GM23338 (cell line): ENCODE data around the gene MKI67.

Experiments used
- CREB1 ChIP-seq: fragments of 250-450 bp; sonication (Bioruptor Pico); IDR thresholded peaks from 2 replicates; pipeline ENCODE4 v1.5.0; 2020; ENCODE audit warnings: low read depth, mild to moderate bottlenecking, moderate library complexity
- EZH2 ChIP-seq: fragments of 200-600 bp; sonication (generic); IDR thresholded peaks from one replicate; pipeline ENCODE4 v1.8.0; 2017; ENCODE audit warnings: antibody characterized with exemption, mild to moderate bottlenecking, low read depth; ENCODE audit not compliant: unreplicated experiment
- EZH2phosphoT487 ChIP-seq: fragments of 200-600 bp; sonication (generic); IDR thresholded peaks from one replicate; pipeline ENCODE4 v1.8.1; 2018; ENCODE audit warnings: antibody characterized with exemption; ENCODE audit not compliant: unreplicated experiment
- JUNB ChIP-seq: IDR thresholded peaks from one replicate; pipeline ENCODE4 v1.6.1; 2016; ENCODE audit warnings: antibody characterized with exemption; ENCODE audit not compliant: unreplicated experiment
- POLR2AphosphoS5 ChIP-seq: IDR thresholded peaks from 2 replicates; pipeline ENCODE4 v1.6.1; 2016; ENCODE audit warnings: antibody characterized with exemption, low read depth
- STAT1 ChIP-seq: IDR thresholded peaks from one replicate; pipeline ENCODE4 v1.6.1; 2016; ENCODE audit warnings: antibody characterized with exemption; ENCODE audit not compliant: unreplicated experiment
- ZNF114 ChIP-seq: fragments of 250-450 bp; sonication (Bioruptor Pico); IDR thresholded peaks from 2 replicates; pipeline ENCODE4 v1.5.0; 2020; ENCODE audit warnings: mild to moderate bottlenecking, moderate library complexity
- ZNF331 ChIP-seq: fragments of 250-450 bp; sonication (Bioruptor Pico); IDR thresholded peaks from 2 replicates; pipeline ENCODE4 v1.5.0; 2020; ENCODE audit warnings: low read depth, mild to moderate bottlenecking, moderate library complexity
- TF ChIP-seq, protein P1 (sequence below), 2 experiments: fragments of 200-600 bp in 1 of 2; sonication (generic) in 1 of 2; conservative IDR thresholded peaks; 2 replicates each; pipeline versions ENCODE4 v1.5.1 to v1.6.1; 2016 to 2017; ENCODE audit warnings: antibody characterized with exemption in 2 of 2, low read depth in 2 of 2, mild to moderate bottlenecking in 2 of 2, moderate library complexity in 1 of 2
- TF ChIP-seq, protein P2 (sequence below): IDR thresholded peaks from one replicate; pipeline ENCODE4 v1.6.1; 2018; ENCODE audit warnings: antibody characterized with exemption; ENCODE audit not compliant: unreplicated experiment
- TF ChIP-seq, protein P3 (sequence below): IDR thresholded peaks from 2 replicates; pipeline ENCODE4 v1.6.1; 2016; ENCODE audit warnings: antibody characterized with exemption

DNA sequence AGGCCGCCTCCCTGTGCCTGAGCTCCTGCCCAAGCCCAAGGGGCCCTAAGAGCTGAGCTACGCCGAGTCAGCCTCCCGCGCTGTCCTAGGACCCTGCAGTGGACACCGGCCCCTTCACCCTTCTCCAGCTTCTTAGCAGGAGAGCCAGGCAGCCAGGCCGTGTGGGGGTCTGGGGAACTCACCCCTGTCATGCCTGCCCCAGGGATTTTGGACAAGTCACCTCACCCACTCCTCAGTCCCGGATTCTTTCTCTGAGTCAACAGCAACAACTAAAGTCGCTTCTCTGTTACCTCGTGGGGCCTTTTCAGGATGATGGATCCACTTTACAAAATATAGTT, 79.3 kb downstream of the MKI67 start:
- TF ChIP-seq, protein P1, sequence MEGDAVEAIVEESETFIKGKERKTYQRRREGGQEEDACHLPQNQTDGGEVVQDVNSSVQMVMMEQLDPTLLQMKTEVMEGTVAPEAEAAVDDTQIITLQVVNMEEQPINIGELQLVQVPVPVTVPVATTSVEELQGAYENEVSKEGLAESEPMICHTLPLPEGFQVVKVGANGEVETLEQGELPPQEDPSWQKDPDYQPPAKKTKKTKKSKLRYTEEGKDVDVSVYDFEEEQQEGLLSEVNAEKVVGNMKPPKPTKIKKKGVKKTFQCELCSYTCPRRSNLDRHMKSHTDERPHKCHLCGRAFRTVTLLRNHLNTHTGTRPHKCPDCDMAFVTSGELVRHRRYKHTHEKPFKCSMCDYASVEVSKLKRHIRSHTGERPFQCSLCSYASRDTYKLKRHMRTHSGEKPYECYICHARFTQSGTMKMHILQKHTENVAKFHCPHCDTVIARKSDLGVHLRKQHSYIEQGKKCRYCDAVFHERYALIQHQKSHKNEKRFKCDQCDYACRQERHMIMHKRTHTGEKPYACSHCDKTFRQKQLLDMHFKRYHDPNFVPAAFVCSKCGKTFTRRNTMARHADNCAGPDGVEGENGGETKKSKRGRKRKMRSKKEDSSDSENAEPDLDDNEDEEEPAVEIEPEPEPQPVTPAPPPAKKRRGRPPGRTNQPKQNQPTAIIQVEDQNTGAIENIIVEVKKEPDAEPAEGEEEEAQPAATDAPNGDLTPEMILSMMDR (conservative IDR thresholded peaks at IDR 0.05; ENCODE audit: low read depth in 2 of 2), result no peak
- no peak for TF ChIP-seq EZH2
- TF ChIP-seq STAT1, result no peak
- no peak for TF ChIP-seq ZNF331 (CRISPR knock-in tag)
- no peak for TF ChIP-seq EZH2phosphoT487
- TF ChIP-seq POLR2AphosphoS5, result no peak
- TF ChIP-seq, protein P2, sequence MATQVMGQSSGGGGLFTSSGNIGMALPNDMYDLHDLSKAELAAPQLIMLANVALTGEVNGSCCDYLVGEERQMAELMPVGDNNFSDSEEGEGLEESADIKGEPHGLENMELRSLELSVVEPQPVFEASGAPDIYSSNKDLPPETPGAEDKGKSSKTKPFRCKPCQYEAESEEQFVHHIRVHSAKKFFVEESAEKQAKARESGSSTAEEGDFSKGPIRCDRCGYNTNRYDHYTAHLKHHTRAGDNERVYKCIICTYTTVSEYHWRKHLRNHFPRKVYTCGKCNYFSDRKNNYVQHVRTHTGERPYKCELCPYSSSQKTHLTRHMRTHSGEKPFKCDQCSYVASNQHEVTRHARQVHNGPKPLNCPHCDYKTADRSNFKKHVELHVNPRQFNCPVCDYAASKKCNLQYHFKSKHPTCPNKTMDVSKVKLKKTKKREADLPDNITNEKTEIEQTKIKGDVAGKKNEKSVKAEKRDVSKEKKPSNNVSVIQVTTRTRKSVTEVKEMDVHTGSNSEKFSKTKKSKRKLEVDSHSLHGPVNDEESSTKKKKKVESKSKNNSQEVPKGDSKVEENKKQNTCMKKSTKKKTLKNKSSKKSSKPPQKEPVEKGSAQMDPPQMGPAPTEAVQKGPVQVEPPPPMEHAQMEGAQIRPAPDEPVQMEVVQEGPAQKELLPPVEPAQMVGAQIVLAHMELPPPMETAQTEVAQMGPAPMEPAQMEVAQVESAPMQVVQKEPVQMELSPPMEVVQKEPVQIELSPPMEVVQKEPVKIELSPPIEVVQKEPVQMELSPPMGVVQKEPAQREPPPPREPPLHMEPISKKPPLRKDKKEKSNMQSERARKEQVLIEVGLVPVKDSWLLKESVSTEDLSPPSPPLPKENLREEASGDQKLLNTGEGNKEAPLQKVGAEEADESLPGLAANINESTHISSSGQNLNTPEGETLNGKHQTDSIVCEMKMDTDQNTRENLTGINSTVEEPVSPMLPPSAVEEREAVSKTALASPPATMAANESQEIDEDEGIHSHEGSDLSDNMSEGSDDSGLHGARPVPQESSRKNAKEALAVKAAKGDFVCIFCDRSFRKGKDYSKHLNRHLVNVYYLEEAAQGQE, result no peak
- no peak for TF ChIP-seq JUNB
- TF ChIP-seq CREB1, result no peak
- TF ChIP-seq, protein P3, sequence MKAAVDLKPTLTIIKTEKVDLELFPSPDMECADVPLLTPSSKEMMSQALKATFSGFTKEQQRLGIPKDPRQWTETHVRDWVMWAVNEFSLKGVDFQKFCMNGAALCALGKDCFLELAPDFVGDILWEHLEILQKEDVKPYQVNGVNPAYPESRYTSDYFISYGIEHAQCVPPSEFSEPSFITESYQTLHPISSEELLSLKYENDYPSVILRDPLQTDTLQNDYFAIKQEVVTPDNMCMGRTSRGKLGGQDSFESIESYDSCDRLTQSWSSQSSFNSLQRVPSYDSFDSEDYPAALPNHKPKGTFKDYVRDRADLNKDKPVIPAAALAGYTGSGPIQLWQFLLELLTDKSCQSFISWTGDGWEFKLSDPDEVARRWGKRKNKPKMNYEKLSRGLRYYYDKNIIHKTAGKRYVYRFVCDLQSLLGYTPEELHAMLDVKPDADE, result no peak
- no peak for TF ChIP-seq ZNF114 (CRISPR knock-in tag)
